Colonic mucosa (tissue), 4 donors: ENCODE results near the gene CEP95. TPM values are rescaled to one million over a fixed set of nuclear protein-coding genes. Genes with fewer than 3 reads are reported as not detected.

Source experiments
- DNase-seq: peaks from one replicate; pipeline ENCODE4 v3.0.0-alpha.2; 2020
- H3K27ac ChIP-seq: fragments of 200-600 bp; one replicate; pipeline ENCODE4 v1.8.0; 2021
- H3K27me3 ChIP-seq: fragments of 200-600 bp; one replicate; pipeline ENCODE4 v1.8.0; 2021
- H3K36me3 ChIP-seq: fragments of 200-600 bp; one replicate; pipeline ENCODE4 v1.8.0; 2021
- H3K4me1 ChIP-seq: fragments of 200-600 bp; one replicate; pipeline ENCODE4 v1.8.0; 2021; ENCODE audit warnings: mild to moderate bottlenecking
- H3K4me3 ChIP-seq: fragments of 200-600 bp; one replicate; pipeline ENCODE4 v1.8.0; 2021
- H3K9ac ChIP-seq, 2 donors: one replicate each; pipeline ENCODE4 v1.7.0; 2013; ENCODE audit warnings: control low read depth in 2 of 2, low read depth in 2 of 2, low read length in 2 of 2
- H3K9me3 ChIP-seq: fragments of 200-600 bp; one replicate; pipeline ENCODE4 v1.8.0; 2021
- intact Hi-C: fragments of 100-400 bp; cut with DNase I; formaldehyde crosslinking; loops from one replicate; pipeline ENCODE4 v1.14.1; 2022
- total RNA-seq, 2 donors: library from RNA; stranded (reverse); fragmentation: NEBNext Ultra II Directional in 1 of 2; extraction: Animal tissue kit (Norgen Biotek cat#: 25700) in 1 of 2; gene quantifications; one replicate each; pipeline ENCODE4 v1.2.1, GENCODE V29; 2021
- TF ChIP-seq, protein P1 (sequence below): fragments of 200-600 bp; IDR thresholded peaks from one replicate; pipeline ENCODE4 v1.8.0; 2022; ENCODE audit warnings: antibody characterized with exemption, mild to moderate bottlenecking
- donor health status: healthy.
- donor health status: DM: no; HTN: no; CAD: no.
- donor health status: DM: no; HTN: no; CAD: no.

The CEP95 gene
- total RNA-seq, 2 donors from 2014 or later, result 26.4 to 28.5 TPM

DNA sequence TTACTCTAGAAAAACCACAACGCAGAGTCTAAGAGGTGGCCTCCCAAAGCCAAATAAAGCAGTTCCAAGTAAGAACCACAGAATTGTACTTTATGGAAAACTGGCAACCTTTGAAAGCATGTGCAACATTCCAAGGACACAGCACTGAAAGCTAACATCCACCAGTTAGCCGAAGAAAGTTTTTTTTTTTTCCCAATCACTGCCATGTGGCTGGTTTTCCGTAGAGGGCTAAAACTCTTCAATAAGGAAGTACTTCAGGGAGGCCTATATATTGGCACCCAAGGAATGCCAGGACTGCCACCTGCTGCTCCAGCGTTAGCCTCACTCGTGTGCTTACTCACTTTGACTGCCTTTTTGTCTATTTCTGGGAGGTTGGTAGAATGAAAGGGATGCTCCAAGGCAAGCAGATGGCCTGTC is 25.2 kb downstream of the CEP95 start:
- peaks cover 11% of the 10 kb centered on the region for H3K36me3 ChIP-seq
- intact Hi-C loops, result no loop called here

DNA sequence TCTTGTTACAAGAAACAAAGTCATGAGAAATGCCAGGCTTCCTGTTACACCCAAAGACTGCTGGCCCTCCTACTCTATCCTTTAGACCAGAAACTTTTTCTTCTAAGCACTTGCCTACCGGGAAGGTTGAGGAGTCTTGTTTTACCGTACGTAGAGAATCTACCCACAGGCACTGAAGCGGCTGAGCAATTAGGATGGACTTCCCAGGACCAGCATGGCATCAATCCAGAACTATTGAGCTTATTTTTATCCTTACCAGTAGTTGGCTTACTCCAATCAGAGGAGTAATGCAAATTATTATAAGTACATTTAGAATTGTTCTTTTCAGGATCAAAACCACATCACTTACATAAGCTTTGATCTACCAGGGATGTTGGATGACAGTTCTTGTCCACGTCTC is 25.6 kb downstream of the CEP95 start:
- intact Hi-C loops, result no loop called here
- Histone ChIP-seq H3K27me3 (no peaks in the 10 kb centered on the region), H3K4me1 (no peaks in the 10 kb centered on the region), H3K36me3 (peaks cover 11% of the 10 kb centered on the region), H3K9ac (no peak overlapping the region), H3K4me3 (no peak overlapping the region), H3K9me3 (no peaks in the 10 kb centered on the region), H3K27ac (no peak overlapping the region)
- no peak for DNase-seq
- TF ChIP-seq, protein P1, sequence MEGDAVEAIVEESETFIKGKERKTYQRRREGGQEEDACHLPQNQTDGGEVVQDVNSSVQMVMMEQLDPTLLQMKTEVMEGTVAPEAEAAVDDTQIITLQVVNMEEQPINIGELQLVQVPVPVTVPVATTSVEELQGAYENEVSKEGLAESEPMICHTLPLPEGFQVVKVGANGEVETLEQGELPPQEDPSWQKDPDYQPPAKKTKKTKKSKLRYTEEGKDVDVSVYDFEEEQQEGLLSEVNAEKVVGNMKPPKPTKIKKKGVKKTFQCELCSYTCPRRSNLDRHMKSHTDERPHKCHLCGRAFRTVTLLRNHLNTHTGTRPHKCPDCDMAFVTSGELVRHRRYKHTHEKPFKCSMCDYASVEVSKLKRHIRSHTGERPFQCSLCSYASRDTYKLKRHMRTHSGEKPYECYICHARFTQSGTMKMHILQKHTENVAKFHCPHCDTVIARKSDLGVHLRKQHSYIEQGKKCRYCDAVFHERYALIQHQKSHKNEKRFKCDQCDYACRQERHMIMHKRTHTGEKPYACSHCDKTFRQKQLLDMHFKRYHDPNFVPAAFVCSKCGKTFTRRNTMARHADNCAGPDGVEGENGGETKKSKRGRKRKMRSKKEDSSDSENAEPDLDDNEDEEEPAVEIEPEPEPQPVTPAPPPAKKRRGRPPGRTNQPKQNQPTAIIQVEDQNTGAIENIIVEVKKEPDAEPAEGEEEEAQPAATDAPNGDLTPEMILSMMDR, result no peak

More for the DNA sequence above, 25.2 kb downstream of the CEP95 start:
- H3K9me3 ChIP-seq, result no peaks in the 10 kb centered on the region
- no peak overlapping the region for H3K9ac ChIP-seq
- TF ChIP-seq, protein P1, result no peak
- H3K4me3 ChIP-seq, result no peak overlapping the region
- H3K27me3 ChIP-seq, result no peaks in the 10 kb centered on the region
- no peak for DNase-seq
- no peak overlapping the region for H3K27ac ChIP-seq
- no peaks in the 10 kb centered on the region for H3K4me1 ChIP-seq

DNA sequence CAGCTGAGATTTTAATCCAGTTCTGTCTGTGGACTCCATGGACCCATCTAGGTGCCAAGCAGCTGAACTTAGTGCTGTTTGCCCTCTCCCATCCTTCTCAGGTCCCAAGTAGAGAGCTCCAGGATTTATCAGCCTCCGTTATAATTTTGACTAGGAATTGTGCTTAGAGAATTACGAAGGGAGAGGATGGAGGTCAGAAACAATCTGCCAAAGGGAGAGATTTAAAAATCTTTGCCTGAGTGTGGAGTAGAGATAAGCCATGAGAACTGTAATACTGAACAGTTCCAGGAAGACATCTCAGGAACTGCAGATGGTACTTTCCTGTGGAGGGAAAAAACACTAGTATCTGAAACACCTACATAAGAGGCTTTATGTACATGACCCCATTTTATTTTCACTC is 27.0 kb downstream of the CEP95 start:
- H3K27me3 ChIP-seq, result no peaks in the 10 kb centered on the region
- H3K9ac ChIP-seq, result no peak overlapping the region
- H3K9me3 ChIP-seq, result no peaks in the 10 kb centered on the region
- intact Hi-C loops, result no loop called here
- peaks cover 6% of the 10 kb centered on the region for H3K36me3 ChIP-seq
- H3K4me1 ChIP-seq, result no peaks in the 10 kb centered on the region
- no peak overlapping the region for H3K4me3 ChIP-seq
- no peak for DNase-seq
- no peak overlapping the region for H3K27ac ChIP-seq
- TF ChIP-seq, protein P1, result no peak

DNA sequence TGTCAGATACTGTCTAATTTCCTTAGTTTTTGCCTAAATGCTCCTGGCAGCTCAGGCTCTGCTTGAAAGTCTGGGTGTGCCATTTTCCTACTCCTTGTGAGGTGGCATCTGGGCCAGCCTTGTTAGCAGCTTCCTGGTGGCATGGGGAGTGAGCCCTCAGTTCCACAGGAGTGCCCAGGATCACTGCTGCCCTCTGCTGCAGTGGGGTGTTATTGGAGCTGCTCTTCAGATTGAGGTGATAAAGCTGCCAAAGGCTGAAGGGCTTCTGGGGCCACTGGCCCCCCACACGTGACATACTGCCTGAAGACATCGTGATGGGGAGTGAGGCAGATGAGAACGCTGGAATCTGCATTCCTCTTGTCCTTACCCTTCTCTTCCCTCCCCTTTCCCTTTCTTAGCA is 27.4 kb downstream of the CEP95 start:
- no peak overlapping the region for H3K27ac ChIP-seq
- DNase-seq, result no peak
- TF ChIP-seq, protein P1, result no peak
- no peaks in the 10 kb centered on the region for H3K9me3 ChIP-seq
- no peaks in the 10 kb centered on the region for H3K27me3 ChIP-seq
- H3K4me3 ChIP-seq, result no peak overlapping the region
- no peak overlapping the region for H3K9ac ChIP-seq
- no peaks in the 10 kb centered on the region for H3K4me1 ChIP-seq
- peaks cover 2% of the 10 kb centered on the region for H3K36me3 ChIP-seq
- intact Hi-C loops, result no loop called here

DNA sequence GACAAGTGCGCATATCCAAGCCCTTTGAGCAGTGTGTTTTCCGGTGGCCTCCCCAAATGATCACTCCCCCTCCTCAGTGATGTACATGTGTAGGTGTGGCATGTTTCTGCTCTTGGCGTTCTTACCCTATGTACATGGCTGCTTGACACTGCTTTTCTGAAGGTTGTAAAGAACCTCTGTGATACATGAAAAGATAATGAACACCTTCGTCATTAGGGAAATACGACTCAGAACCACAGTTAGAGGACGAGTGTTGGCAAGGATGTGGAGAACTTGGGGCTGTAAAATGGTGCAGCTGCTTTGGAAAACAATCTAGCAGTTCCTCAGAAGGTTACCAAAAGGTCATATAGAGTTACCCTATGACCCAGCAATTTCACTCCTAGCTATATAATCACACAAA is 28.6 kb downstream of the CEP95 start:
- H3K36me3 ChIP-seq, result no peaks in the 10 kb centered on the region
- no peak overlapping the region for H3K9ac ChIP-seq
- H3K9me3 ChIP-seq, result no peaks in the 10 kb centered on the region
- TF ChIP-seq, protein P1, result no peak
- H3K4me1 ChIP-seq, result no peaks in the 10 kb centered on the region
- no peak overlapping the region for H3K27ac ChIP-seq
- DNase-seq, result no peak
- H3K27me3 ChIP-seq, result no peaks in the 10 kb centered on the region
- intact Hi-C loops, result no loop called here
- no peak overlapping the region for H3K4me3 ChIP-seq

DNA sequence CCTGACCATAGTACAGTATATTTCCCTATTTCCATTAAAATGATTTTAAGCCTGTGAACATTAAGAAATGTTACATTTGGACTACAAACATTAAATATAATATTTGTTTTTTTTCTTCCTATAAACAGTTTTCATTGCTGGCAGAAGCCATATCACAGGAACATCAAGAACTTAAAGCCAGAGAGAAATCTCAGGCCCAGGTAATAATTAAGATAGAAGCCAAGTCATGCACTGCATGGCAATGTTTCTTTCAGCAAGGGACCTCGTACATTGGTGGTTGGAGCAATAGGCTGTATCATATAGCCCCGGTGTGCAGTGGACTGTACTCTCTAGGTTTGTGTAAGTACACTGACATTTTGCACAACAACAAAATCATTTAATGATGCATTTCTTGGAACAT is 30.1 kb downstream of the CEP95 start:
- H3K27ac ChIP-seq, result no peak overlapping the region
- intact Hi-C loops, result no loop called here

More for the DNA sequence above, 30.1 kb downstream of the CEP95 start:
- Histone ChIP-seq H3K4me3 (no peak overlapping the region), H3K9ac (no peak overlapping the region), H3K27me3 (no peaks in the 10 kb centered on the region), H3K36me3 (no peaks in the 10 kb centered on the region), H3K9me3 (no peaks in the 10 kb centered on the region), H3K4me1 (no peaks in the 10 kb centered on the region)
- TF ChIP-seq, protein P1, result no peak
- no peak for DNase-seq
